GM12878 (cell line): ENCODE measurements around the gene TTLL11. TPM values are rescaled to one million over a fixed set of nuclear protein-coding genes. Genes with fewer than 3 reads are reported as not detected.

Experiments
- ATAC-seq: fragments of 200-7000 bp; cut with Tn5 transposase; 3 replicates; pipeline ENCODE4 v1.9.1; 2020; ENCODE audit warnings: mild to moderate bottlenecking, moderate library complexity
- BruUV-seq: library from RNA; stranded (reverse); fragments of 400-500 nt; replicated peaks from 2 replicates; lab custom pipeline; 2021; lab: Mats Ljungman, UMichigan
- CTCF ChIA-PET: fragments of 300-600 bp; sonication (Branson Sonifier 250); formaldehyde crosslinking; extraction: SDS; loops from one replicate; lab custom pipeline; 2021; ENCODE audit warnings: inconsistent platforms; lab: Yijun Ruan, JAX
- POLR2A ChIA-PET: fragments of 350-600 bp; formaldehyde crosslinking; extraction: SDS; loops from one replicate; lab custom pipeline; 2021; ENCODE audit warnings: inconsistent platforms; lab: Charles Lee
- RAD21 ChIA-PET: fragments of 300-600 bp; sonication (Branson Sonifier 250); formaldehyde crosslinking; loops from one replicate; lab custom pipeline; 2023; ENCODE audit warnings: antibody characterized with exemption; ENCODE audit not compliant: unreplicated experiment; lab: Charles Lee
- SMC1A ChIA-PET: fragments of 300-600 bp; sonication (Branson Sonifier 250); formaldehyde crosslinking; loops from one replicate; lab custom pipeline; 2023; ENCODE audit not compliant: unreplicated experiment, uncharacterized antibody; lab: Charles Lee
- DNase-seq: peaks from one replicate; pipeline ENCODE4 v3.0.0-alpha.2; 2011; ENCODE audit warnings: low read depth, low spot score
- FAIRE-seq: peaks from 3 replicates; lab custom pipeline; 2011; peaks lifted over from hg19 to GRCh38; lab: Jason Lieb, UNC
- H2AFZ ChIP-seq: 2 replicates; pipeline ENCODE4 v1.6.0; 2011; ENCODE audit warnings: low read depth, low read length, control low read depth; ENCODE audit not compliant: control insufficient read depth
- H3K27ac ChIP-seq: 2 replicates; pipeline ENCODE4 v1.5.1; 2011; ENCODE audit warnings: control low read depth; ENCODE audit not compliant: control insufficient read depth, insufficient read depth
- H3K27me3 ChIP-seq, 2 experiments: replicated peaks in 1 of 2; 2 replicates each; pipeline versions ENCODE4 v1.6.0 to v1.6.1; 2011; ENCODE audit warnings: low read length in 1 of 2; ENCODE audit not compliant: control insufficient read depth in 2 of 2, insufficient read depth in 2 of 2
- H3K36me3 ChIP-seq, 2 experiments: 2 replicates each; pipeline ENCODE4 v1.5.1; 2011; ENCODE audit warnings: low read length in 1 of 2; ENCODE audit not compliant: control insufficient read depth in 2 of 2, insufficient read depth in 2 of 2
- H3K4me1 ChIP-seq: 2 replicates; pipeline ENCODE4 v1.6.1; 2011; ENCODE audit warnings: mild to moderate bottlenecking, low read length, moderate library complexity, mixed read lengths; ENCODE audit not compliant: control insufficient read depth, insufficient read depth
- H3K4me2 ChIP-seq: 2 replicates; pipeline ENCODE4 v1.6.0; 2011; ENCODE audit warnings: control low read depth; ENCODE audit not compliant: control insufficient read depth, insufficient read depth
- H3K4me3 ChIP-seq: fragments of 200-600 bp; sonication (generic); 2 replicates; pipeline ENCODE4 v1.5.1; 2016
- H3K79me2 ChIP-seq: 2 replicates; pipeline ENCODE4 v1.6.0; 2011; ENCODE audit warnings: low read length; ENCODE audit not compliant: control insufficient read depth, insufficient read depth
- H3K9ac ChIP-seq: 2 replicates; pipeline ENCODE4 v1.8.0; 2011; ENCODE audit warnings: low read length, control low read depth, mixed read lengths; ENCODE audit not compliant: control insufficient read depth, insufficient read depth
- H3K9me3 ChIP-seq: replicated peaks from 3 replicates; pipeline ENCODE4 v1.5.1; 2011; ENCODE audit warnings: mild to moderate bottlenecking, low read length; ENCODE audit not compliant: control insufficient read depth, insufficient read depth
- H4K20me1 ChIP-seq: 2 replicates; pipeline ENCODE4 v1.6.0; 2011; ENCODE audit not compliant: control insufficient read depth, insufficient read depth
- ETV6 ChIP-seq, 2 experiments: fragments of 450-650 bp in 1 of 2; IDR thresholded peaks in 1 of 2; conservative IDR thresholded peaks in 1 of 2; 2 replicates each; pipeline ENCODE4 v1.6.1; 2014; ENCODE audit warnings: antibody characterized with exemption in 1 of 2, borderline replicate concordance in 1 of 2, low read depth in 1 of 2, mild to moderate bottlenecking in 1 of 2, moderate library complexity in 1 of 2
- MXI1 ChIP-seq: fragments of 150-350 bp; IDR thresholded peaks from 2 replicates; pipeline ENCODE4 v1.6.1; 2011; ENCODE audit warnings: low read depth, mild to moderate bottlenecking, inconsistent platforms, low read length, improper control_type of control experiment
- TBL1XR1 ChIP-seq: IDR thresholded peaks from 2 replicates; pipeline ENCODE4 v1.6.1; 2012; ENCODE audit warnings: low read depth, low read length, improper control_type of control experiment
- WGBS: methylation state at CpG from one replicate; pipeline ENCODE4 v1.1.6; 2016; ENCODE audit warnings: low lambda C conversion rate; ENCODE audit not compliant: insufficient replicate concordance, insufficient coverage; ENCODE audit errors: missing lambda C conversion rate; 5-methylcytosine and 5-hydroxymethylcytosine counted together
- in situ Hi-C: fragments of 300-500 bp; cut with MboI; formaldehyde crosslinking; loops from 9 replicates; pipeline ENCODE4 v1.14.3; 2018; ENCODE audit warnings: mixed read lengths
- intact Hi-C: fragments of 100-400 bp; cut with micrococcal nuclease; formaldehyde crosslinking; loops from one replicate; pipeline ENCODE4 v1.14.2; 2022; ENCODE audit not compliant: unreplicated experiment
- polyA plus RNA-seq, 11 experiments: library from polyadenylated mRNA; depleted of rRNA in 4 of 11; unstranded in 6 of 11; stranded (reverse) in 5 of 11; fragments of >200 nt; fragmentation: Nextera tagmentation in 4 of 11; fragmentation: Illumina TruSeq in 1 of 11; extraction: Ambion mirVana in 4 of 11; extraction: Trizol in 1 of 11; gene quantifications; 1 replicate in 1 of 11; 2 replicates in 10 of 11; pipeline versions ENCODE4 v1.2.1 to v1.2.3, GENCODE V29; 2011 to 2016; ENCODE audit warnings: inconsistent platforms in 2 of 11, missing spikeins in 2 of 11, low read depth in 1 of 11
- total RNA-seq, 4 experiments: library from RNA; depleted of rRNA in 3 of 4; stranded (reverse); fragments of >200 nt in 3 of 4; fragmentation: Illumina TruSeq in 1 of 4; extraction: Trizol in 1 of 4; gene quantifications; 2 replicates each; pipeline versions ENCODE4 v1.2.1 to v1.2.3, GENCODE V29; 2013 to 2021
- TF ChIP-seq, protein P1 (sequence below): fragments of 450-650 bp; IDR thresholded peaks from 2 replicates; pipeline ENCODE4 v1.6.1; 2017; ENCODE audit warnings: mild to moderate bottlenecking, moderate library complexity

Gene TTLL11
- total and polyA plus RNA-seq, 10 of the 15 experiments (the other 5 are each of a cell fraction or from before 2014, with no cell fraction given) = 1.2 to 3.7 (median 2.9) TPM

GRCh38 chr9:122119166-122119521 is 26.0 kb upstream of the TTLL11 start:
- no peak overlapping the region for H2AFZ ChIP-seq
- no peak for FAIRE-seq
- ChIA-PET RAD21 (interaction anchor here (7.6 kb wide), 1 partner anchor 21 kb away, joined by 76 read pairs; no protein-coding TSS in a partner anchor), POLR2A (interaction anchor here (0.7 kb wide), 1 partner anchor 63 kb away, joined by 3 read pairs; no protein-coding TSS in a partner anchor), SMC1A (no interaction called here), CTCF (interaction anchor here (8.9 to 11.7 kb wide), 2 partner anchors 21 to 233 kb away, joined by 163 to 190 read pairs; no protein-coding TSS in a partner anchor)
- 51% methylated on average over 13 of the region's 13 CpGs for WGBS
- no peak overlapping the region for H3K4me3 ChIP-seq
- H3K9me3 ChIP-seq = no peaks in the 10 kb centered on the region; the same call in 1 of the 3 replicates
- intact Hi-C loops (no loop called here), in situ Hi-C loops (no loop called here)
- no TSS peak for BruUV-seq
- no peaks in the 10 kb centered on the region; the same call in 1 of the 2 replicates for H4K20me1 ChIP-seq
- no peak overlapping the region for H3K9ac ChIP-seq
- no peak overlapping the region for H3K27ac ChIP-seq
- TF ChIP-seq MXI1 = no peak
- no peak for TF ChIP-seq TBL1XR1
- TF ChIP-seq ETV6 (conservative IDR thresholded peaks at IDR 0.05 in 1 of 2, IDR thresholded peaks at IDR 0.05 in 1 of 2; ENCODE audit: borderline replicate concordance in 1 of 2, low read depth in 1 of 2) = no peak
- TF ChIP-seq, protein P1, sequence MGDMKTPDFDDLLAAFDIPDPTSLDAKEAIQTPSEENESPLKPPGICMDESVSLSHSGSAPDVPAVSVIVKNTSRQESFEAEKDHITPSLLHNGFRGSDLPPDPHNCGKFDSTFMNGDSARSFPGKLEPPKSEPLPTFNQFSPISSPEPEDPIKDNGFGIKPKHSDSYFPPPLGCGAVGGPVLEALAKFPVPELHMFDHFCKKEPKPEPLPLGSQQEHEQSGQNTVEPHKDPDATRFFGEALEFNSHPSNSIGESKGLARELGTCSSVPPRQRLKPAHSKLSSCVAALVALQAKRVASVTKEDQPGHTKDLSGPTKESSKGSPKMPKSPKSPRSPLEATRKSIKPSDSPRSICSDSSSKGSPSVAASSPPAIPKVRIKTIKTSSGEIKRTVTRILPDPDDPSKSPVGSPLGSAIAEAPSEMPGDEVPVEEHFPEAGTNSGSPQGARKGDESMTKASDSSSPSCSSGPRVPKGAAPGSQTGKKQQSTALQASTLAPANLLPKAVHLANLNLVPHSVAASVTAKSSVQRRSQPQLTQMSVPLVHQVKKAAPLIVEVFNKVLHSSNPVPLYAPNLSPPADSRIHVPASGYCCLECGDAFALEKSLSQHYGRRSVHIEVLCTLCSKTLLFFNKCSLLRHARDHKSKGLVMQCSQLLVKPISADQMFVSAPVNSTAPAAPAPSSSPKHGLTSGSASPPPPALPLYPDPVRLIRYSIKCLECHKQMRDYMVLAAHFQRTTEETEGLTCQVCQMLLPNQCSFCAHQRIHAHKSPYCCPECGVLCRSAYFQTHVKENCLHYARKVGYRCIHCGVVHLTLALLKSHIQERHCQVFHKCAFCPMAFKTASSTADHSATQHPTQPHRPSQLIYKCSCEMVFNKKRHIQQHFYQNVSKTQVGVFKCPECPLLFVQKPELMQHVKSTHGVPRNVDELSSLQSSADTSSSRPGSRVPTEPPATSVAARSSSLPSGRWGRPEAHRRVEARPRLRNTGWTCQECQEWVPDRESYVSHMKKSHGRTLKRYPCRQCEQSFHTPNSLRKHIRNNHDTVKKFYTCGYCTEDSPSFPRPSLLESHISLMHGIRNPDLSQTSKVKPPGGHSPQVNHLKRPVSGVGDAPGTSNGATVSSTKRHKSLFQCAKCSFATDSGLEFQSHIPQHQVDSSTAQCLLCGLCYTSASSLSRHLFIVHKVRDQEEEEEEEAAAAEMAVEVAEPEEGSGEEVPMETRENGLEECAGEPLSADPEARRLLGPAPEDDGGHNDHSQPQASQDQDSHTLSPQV = no peak
- no peaks in the 10 kb centered on the region for H3K4me1 ChIP-seq
- no peaks in the 10 kb centered on the region for H3K36me3 ChIP-seq
- H3K79me2 ChIP-seq = no peaks in the 10 kb centered on the region
- H3K27me3 ChIP-seq = peaks cover 0 to under 1% of the 10 kb centered on the region in 2 experiments; a peak in 1 of 4 replicates
- no peak overlapping the region for H3K4me2 ChIP-seq
- no peak for DNase-seq
- no peak for ATAC-seq
